NCI-H345 (cell line): ENCODE results near the gene LSM11.
"Not testable (repeated sequence)": the region's sequence is repeated elsewhere in the genome, so short reads cannot be mapped to it uniquely, and the experiment has no call there.

Experiments
- DNase-seq: peaks from one replicate; lab custom pipeline; 2025; lab: John Stamatoyannopoulos, UW

LSM11 gene

GRCh38 chr5:157743163-157744050, at the start of gene LSM11:
TSS of gene LSM11 (plus strand) at chr5:157743712. CDS start at chr5:157743751, 39 bp downstream.
- DNase-seq, result peak; percentile 90

DNA sequence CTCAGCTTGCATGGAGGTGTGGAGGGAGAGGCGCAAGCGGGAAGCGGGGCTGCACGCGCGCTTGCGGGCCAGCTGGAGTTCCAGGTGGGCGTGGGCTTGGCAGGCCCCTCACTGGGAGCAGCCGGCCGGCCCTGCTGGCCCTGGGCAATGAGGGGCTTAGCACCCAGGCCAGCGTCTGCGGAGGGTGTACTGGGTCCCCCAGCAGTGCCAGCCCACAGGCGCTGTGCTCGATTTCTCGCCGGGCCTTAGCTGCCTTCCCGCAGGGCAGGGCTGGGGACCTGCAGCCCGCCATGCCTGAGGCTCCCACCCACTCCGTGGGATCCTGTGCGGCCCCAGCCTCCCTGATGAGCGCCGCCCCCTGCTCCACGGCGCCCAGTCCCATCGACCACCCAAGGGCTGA, 49.7 kb upstream of the LSM11 start:
- not testable (repeated sequence) for DNase-seq

- DNase-seq, result not testable (repeated sequence)
These were observed 47.4 kb upstream of the LSM11 start for GRCh38 chr5:157696154-157696553.

- DNase-seq, result not testable (repeated sequence)
These were observed 44.8 kb upstream of the LSM11 start for GRCh38 chr5:157698674-157699073.

- no peak for DNase-seq
These were observed 39.8 kb upstream of the LSM11 start for GRCh38 chr5:157703736-157704135.

- DNase-seq, result no peak
These were observed 34.6 kb upstream of the LSM11 start for GRCh38 chr5:157708866-157709265.

DNA sequence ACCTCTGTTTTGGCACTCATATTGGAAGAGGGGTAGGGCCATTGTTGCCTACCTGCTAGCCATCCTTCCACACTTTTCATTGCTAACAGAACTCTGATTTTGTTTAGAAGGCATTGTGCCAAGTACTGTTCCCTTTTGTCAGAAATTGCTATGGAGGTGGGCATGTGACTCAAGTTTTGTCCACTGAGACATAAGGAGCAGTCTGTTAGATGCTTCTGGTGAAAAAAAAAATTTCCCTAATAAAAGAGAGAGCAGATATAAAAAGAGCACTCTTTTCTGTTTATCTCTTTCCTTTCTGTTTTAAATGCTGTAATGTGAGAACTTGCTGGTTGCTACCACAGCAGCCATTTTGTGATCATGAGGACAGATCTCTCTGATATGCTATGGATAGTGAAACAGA, 34.2 kb upstream of the LSM11 start:
- DNase-seq, result no peak

DNA sequence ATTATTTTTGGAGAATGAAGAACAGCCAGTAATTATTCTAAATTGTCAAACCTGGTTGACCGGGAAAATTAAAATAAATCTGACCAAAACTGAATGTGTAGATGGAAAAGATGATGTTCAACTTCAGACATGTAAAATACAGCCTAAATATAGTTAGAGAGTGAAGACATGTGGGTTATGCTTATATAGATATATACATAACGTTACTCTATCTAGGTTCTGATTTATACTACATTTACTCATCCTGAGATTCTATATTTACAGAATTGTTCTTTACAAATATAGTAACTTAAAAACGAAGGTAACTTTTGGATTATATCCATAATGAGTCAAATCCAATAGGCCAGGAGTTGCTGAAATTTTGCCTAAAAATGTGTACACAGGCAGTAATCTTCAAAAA, 33.1 kb upstream of the LSM11 start:
- no peak for DNase-seq

GRCh38 chr5:157710882-157711281, 32.6 kb upstream of the LSM11 start:
- DNase-seq, result no peak

DNA sequence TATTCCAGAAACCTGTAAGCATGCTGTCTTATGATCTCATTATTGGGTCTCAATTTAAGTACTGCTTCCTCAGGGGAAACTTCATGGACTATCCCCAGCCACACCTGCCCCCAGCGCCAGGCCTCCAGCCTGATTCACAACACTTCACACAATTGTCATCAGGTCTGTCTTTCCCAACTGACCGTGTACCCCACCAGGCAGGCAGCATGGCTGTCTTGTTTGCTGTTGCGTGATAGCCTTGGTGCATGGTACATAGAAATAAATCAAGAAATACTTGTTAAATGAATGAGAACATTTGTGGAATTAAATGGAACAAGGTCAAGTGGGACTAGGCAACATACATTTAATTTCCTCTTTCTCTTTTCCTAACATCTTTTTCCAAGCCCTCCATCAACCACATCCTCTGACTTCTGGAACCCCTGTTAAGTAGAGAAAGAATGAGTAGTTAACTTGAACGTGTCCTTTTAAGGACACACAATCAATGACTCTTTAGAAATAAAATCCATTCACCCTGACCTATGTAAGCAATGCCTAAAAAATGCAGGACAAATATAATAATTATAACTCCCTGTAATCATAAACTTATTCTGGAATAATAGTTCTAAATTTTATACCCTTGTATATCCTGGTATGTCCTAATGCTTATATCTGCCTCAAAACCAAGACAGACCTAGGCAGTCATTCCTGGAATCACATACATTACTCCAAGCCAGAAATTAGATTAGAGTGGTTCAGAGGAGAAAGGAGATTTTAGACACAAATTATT, 29.5 kb upstream of the LSM11 start:
- DNase-seq, result no peak

- DNase-seq, result no peak
These were observed 29.0 kb upstream of the LSM11 start for GRCh38 chr5:157714596-157714864.

DNA sequence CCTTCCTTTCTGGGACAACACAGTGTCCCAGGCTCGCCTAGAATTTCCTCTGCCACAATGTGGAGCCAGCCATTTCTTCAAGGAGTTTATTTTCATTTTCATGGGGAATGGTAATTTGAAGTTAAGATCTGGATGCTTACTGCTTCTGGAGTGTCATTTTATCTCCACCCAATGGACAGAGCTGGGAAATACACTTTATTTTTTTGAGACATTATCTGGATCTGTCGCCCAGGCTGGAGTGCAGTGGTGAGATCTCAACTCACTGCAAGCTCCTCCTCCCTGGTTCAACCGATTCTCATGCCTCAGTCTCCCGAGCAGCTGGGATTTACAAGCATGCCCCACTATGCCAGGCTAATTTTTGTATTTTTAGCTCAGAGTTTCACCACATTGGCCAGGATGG, 25.0 kb upstream of the LSM11 start:
- DNase-seq, result peak; percentile 23

DNA sequence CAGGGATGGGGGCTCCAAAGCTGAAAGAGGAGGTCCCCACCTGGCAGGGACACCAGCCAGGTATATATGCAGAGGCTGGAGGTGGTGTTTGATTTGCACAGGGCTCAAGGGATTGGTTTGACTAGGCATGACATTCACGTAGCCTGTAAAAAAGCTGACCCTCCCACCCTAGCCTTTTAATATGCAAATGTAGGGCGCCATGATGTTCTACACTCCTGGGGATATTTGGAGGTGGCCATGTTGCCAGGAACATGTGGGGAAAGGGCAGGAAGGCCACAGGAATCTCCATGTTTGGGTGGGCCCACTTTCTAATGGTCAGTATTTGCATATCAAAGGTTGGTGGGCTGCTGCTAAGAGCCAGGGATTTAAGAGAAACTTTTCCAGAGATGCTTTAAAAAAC, 24.3 kb upstream of the LSM11 start:
- DNase-seq, result no peak

- peak; percentile 37 for DNase-seq
These were observed 22.4 kb upstream of the LSM11 start for GRCh38 chr5:157721159-157721558.

DNA sequence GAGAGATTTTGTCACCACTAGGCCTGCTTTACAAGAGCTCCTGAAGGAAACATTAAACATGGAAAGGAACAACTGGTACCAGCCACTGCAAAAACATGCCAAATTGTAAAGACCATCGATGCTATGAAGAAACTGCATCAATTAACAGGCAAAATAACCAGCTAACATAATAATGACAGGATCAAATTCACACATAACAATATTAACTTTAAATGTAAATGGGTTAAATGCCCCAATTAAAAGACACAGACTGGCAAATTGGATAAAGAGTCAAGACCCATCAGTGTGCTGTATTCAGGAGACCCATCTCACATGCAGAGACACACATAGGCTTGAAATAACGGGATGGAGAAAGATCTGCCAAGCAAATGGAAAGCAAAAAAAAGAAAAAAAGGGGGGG, 20.6 kb upstream of the LSM11 start:
- not testable (repeated sequence) for DNase-seq

DNA sequence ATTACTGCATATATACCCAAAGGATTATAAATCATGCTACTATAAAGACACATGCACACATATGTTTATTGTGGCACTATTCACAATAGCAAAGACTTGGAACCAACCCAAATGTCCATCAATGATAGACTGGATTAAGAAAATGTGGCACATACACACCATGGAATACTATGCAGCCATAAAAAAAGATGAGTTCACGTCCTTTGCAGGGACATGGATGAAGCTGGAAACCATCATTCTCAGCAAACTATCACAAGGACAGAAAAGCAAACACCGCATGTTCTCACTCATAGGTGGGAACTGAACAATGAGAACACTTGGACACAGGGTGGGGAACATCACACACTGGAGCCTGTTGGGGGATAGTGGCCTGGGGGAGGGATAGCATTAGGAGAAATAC, 16.9 kb upstream of the LSM11 start:
- DNase-seq, result not testable (repeated sequence)

DNA sequence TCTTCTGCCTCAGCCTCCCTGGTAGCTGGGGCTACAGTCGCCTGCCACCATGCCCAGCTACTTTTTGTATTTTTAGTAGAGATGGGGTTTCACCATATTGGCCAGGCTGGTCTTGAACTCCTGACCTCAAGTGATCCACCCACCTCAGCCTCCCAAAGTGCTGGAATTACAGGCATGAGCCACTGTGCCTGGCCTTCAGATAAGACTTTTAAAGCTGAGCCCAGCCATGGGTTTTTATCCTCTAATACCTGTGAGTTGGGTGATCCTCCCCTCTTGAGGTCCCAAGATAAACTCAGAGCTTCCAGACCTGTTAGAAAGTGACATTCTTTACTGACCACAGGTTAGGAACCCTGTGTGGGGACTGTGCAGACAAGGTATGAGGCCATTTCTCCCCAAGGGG, 15.7 kb upstream of the LSM11 start:
- DNase-seq, result not testable (repeated sequence)

GRCh38 chr5:157729858-157730257, 13.7 kb upstream of the LSM11 start:
- DNase-seq, result no peak

- DNase-seq, result no peak
These were observed 12.6 kb upstream of the LSM11 start for GRCh38 chr5:157730900-157731271.

GRCh38 chr5:157731272-157732129, 12.0 kb upstream of the LSM11 start, which contains the start of gene THG1L:
TSS of gene THG1L (plus strand) at chr5:157731420. CDS start at chr5:157731441, 21 bp downstream.
- peak; percentile 99 for DNase-seq

- no peak for DNase-seq
These were observed 11.4 kb upstream of the LSM11 start for GRCh38 chr5:157732130-157732514.

DNA sequence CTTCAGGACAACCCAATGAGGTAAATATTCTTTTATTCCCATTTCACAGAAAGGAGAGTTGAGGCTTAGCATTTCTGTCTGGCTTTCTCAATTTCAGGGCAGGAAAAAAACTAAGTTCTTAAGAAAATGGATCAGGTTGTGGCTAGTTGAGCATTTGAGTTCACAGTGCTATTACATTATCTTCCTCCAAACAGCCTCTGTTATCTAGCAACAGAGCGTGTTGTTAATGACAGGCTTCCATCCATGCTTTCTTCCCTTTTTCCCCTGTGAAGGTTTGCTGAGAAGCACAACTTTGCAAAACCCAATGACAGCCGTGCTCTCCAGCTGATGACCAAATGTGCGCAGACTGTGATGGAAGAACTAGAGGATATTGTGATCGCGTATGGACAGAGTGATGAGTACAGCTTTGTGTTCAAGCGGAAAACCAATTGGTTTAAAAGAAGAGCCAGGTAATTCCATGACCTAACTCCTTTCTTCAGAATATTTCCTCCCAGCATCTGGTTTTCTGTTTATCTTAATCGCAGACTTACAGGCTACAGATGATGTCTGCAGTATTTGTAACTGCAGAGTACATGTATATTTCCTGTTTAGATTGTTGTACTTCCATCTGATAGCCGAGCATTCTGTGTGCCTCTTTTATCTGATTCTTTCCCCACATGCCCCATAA, 10.8 kb upstream of the LSM11 start:
- no peak for DNase-seq
